HG03460 (cell line): Measurements from ENCODE around the gene ST6GAL1.
"Not testable (repeated sequence)": the region's sequence is repeated elsewhere in the genome, so short reads cannot be mapped to it uniquely, and the experiment has no call there.

Experiments
- ATAC-seq: cut with Tn5 transposase; IDR thresholded peaks from one replicate; pipeline ENCODE4 v1.9.1; 2021; ENCODE audit not compliant: unreplicated experiment

Gene ST6GAL1

GRCh38 chr3:187017511-187018230, 87.3 kb downstream of the ST6GAL1 start:
- ATAC-seq, result no peak

GRCh38 chr3:187019542-187020072, 89.3 kb downstream of the ST6GAL1 start:
- no peak for ATAC-seq

GRCh38 chr3:187020376-187020775, 90.0 kb downstream of the ST6GAL1 start:
- ATAC-seq, result no peak

GRCh38 chr3:187021748-187022402, 91.5 kb downstream of the ST6GAL1 start:
- ATAC-seq, result peak; percentile 45

GRCh38 chr3:187022403-187023029, 92.2 kb downstream of the ST6GAL1 start:
- no peak for ATAC-seq

- ATAC-seq, result not testable (repeated sequence)
Observed at GRCh38 chr3:187023340-187023739, 93.0 kb downstream of the ST6GAL1 start.

GRCh38 chr3:187024536-187025226, 94.4 kb downstream of the ST6GAL1 start:
- ATAC-seq, result no peak

GRCh38 chr3:187025254-187025655, 94.9 kb downstream of the ST6GAL1 start:
- peak; percentile 29 for ATAC-seq

- peak; percentile 31 for ATAC-seq
Observed at GRCh38 chr3:187025656-187026316, 95.5 kb downstream of the ST6GAL1 start.

GRCh38 chr3:187026317-187026670, 96.0 kb downstream of the ST6GAL1 start:
- ATAC-seq, result no peak

- ATAC-seq, result no peak
Observed at GRCh38 chr3:187027531-187028278, 97.4 kb downstream of the ST6GAL1 start.

GRCh38 chr3:187031934-187032333, 101.6 kb downstream of the ST6GAL1 start:
- ATAC-seq, result no peak

GRCh38 chr3:187036394-187036793, 106.1 kb downstream of the ST6GAL1 start:
- no peak for ATAC-seq

- ATAC-seq, result no peak
Observed at GRCh38 chr3:187039100-187039722, 108.9 kb downstream of the ST6GAL1 start.

- ATAC-seq, result no peak
Observed at GRCh38 chr3:187039723-187040414, 109.5 kb downstream of the ST6GAL1 start.

- ATAC-seq, result no peak
Observed at GRCh38 chr3:187040516-187041361, 110.4 kb downstream of the ST6GAL1 start.

- peak; percentile 51 for ATAC-seq
Observed at GRCh38 chr3:187041362-187042307, 111.3 kb downstream of the ST6GAL1 start.
